Raji (cell line): ENCODE measurements around the gene PPM1B.

ENCODE experiments used
- POLR2A ChIP-seq: IDR thresholded peaks from 2 replicates; pipeline ENCODE4 v1.6.1; 2011; ENCODE audit warnings: low read depth, low read length, control low read depth; ENCODE audit not compliant: insufficient read depth

PPM1B gene

DNA sequence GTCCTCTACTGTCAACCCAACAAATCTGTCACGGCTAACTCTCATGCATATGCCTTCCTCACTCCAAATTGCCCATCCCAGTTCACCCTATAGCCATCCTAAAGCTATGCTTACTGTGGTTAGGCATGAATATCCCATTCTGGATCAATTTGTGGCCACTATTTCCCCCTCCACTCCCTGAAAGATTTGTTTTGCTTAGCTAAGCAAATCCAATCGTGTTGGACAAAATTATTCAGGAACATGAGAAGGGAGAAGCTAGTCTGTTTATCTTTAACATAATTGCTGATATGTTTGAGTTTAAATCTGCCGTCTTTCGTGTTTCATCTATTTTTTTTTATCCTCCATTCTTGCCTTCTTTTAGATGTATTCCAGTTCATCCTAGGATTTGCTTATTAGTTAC lies 43.6 kb downstream of the PPM1B start:
- TF ChIP-seq POLR2A = no peak

DNA sequence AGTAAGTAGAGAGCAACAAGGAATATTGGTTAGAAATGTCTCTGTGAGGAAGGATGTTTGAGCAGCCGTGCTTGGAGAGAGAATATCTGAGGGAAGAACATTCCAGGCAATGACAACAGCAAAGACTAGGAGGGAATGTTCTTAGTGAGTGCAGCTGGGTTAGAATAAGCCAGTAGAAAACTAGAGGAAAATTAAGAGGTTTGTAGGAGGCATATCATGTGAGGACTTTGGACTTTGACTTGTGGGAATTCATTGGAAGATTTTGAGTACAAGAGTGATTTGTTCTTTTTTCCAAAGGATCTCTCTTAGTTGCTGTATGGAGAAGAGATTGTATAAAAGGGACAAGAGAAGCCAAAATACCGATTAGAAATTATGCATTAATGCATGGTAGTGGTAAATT lies 47.2 kb downstream of the PPM1B start:
- no peak for TF ChIP-seq POLR2A

DNA sequence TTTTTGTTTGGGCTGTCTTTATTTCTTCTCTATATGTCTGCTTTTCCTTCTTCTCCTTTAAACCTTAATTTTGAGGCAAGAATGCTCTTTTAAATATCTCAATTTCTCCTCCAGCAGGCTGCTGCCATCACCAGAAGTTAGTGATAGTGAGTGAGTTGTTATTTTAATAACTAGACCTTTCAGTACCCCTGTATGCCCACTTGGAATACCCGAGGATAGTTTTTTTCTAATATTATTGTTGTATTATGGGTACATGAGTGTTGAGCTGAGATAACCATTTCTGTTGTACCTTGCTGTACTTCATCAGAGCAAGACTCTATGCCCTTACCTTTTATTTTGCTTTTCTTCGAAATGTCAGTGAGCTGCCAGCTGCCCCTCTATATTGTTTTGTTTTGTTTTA lies 50.1 kb downstream of the PPM1B start:
- TF ChIP-seq POLR2A = no peak

DNA sequence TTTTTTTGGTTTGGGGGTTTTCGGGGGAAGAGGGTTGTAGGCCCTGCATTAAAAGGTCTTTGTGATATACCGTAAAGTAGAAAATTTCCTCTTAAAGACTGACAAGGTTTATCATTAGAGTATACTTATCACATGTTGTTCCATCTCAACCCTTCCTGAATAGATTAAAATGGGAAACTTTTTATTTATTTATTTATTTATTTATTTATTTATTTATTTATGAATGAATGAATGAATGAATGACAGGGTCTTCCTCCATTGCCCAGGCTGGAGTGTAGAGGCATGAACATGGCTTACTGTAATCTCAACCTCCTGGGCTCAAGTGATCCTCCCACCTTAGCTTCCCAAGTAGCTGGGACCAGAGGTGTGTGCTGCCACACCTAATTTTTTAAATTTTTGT lies 58.1 kb downstream of the PPM1B start:
- no peak for TF ChIP-seq POLR2A

DNA sequence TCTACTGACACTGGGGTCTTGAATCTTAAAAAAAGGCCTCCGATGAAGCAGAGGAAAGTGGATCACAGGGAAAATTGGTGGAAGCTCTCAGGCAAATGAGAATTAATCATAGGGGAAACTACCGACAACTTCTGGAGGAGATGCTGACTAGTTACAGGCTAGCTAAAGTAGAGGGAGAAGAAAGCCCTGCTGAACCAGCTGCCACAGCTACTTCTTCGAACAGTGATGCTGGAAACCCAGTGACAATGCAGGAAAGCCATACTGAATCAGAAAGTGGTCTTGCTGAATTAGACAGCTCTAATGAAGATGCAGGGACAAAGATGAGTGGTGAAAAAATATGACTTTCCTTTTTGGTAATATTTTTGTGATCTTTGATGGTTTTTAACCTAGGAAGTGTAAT lies 61.7 kb downstream of the PPM1B start:
- TF ChIP-seq POLR2A = no peak

DNA sequence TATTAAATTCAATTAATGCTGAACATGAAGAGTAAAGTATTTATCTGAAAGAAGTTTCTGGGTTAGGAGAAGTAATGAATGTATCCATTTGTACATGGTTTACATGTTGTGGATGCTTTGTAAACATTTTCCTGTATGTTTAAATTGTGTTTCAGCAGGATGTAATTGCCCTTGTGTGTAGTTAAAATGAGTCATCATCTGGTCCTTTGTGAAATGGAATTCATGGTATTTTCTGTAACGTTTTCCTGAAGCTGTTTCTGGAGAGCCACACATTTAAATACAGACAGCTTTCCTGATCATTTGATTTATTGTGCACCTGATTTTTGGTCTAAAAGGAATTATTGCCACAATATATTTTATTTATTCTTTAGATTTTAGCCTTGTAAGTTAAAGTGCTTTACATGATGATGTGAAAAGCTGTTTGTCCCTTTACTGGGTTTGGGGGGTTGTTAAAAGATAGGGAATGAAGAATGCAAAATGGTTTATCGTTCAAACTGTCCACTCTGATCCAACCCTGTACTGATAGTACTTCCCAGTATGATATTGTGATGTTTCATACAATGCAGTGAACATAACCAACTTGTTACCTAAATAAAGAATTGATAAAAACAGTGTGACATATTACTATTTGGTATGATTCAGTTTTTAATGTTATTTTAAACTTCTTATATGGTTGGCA lies 64.9 kb downstream of the PPM1B start:
- TF ChIP-seq POLR2A = no peak

DNA sequence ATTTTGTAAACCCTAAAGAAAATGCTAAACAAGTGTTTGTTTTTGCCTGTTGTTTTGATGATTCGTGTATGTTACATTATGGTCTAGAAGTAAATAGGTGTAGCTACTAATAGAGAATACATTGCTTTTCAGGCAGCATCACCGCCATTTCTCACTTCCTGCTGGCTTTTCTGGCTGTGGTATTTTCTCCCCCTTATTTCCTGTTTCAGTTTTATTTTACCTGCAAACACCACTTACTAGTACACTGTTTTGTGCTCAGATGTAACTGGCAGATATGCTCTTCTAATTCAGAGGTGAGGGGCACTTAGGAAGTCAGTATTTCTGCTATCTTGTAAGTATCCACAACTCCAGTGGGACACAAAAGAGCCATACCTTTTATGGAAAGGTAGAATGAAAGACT lies 68.5 kb downstream of the PPM1B start:
- TF ChIP-seq POLR2A = no peak

DNA sequence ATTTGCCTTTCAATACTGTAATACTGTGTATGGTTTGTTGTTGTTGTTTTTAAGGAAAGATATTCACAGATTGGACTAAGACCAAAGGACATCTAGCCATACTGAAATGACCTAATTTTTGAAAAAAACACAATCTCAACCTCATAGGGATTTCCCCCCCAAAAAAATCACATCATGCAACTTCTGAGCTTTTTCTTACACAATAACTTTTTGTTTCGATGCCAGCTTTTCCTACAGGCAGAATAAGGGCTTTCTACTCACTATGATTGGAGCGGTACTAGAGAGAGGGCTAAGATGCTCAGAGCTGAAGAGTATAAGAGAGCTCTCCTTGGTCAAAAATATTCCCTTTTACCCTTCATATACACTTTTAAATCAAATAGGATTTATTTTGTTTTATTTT lies 74.2 kb downstream of the PPM1B start:
- no peak for TF ChIP-seq POLR2A

DNA sequence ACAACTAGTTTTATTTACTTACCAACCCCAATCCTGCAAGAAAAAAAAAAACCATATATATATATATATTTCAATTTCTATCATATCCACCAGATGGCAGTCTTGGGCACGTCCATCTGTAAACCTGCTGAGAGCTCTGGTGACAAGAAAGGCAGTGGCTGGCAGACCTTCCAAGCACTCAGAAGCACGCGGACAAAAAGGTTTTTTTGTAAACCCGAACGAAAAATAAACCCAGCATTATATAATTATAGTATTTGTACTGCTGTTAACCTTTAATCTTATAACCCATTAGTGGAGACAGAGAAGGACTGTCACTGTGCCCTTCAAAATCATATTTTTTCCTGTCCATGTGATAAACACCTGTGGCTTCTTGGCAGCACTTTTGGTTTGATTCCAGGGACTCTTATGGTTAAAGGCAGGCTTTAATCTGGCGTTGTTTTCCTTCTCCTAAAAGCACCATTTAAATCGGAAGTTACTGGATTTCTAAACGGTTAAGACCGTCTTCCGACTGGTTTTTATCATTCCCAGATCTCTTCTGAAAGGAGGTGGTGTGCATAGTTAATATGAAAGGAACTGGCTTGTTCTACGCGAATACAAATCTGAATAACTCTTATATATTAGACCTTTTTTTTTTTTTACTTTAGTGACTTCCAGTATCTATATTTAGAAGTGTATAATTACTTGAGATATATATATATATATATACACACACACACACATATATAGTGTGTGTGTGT lies 75.6 kb downstream of the PPM1B start:
- TF ChIP-seq POLR2A = no peak

DNA sequence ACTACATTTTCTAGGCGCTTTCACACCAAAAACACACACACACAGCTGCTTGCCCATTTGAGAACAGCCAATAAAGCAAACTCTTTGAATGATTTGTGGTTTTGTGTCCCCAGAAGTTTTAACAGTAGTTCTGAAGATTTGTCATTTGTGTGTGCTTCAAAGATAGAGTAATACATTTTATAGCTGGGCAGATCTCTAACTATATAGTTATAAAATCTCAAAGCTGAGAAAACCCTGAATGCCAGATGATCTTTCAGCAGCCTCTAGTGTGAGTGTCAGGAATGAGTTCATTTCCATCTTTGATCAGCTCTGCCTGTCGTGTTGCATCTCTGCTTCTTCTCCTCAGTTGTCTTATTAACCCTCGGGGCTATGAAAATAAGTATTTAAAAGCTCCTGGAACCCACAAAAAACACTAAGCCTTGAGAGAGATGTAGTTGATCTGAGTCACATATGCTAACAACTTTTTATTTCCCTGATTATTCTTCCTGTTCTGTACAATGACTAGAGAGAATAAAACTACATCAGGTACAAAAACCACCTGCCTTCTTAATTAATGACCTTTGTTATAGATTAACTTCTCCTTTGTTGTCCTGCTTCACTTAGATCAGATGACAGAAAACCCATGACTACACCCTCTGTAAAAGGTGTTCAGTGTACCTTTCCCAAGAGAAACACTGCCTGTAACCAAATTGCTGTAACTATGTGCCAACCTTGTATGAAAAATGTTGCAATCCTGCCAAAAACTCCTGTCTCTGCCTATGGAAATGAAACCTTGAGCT lies 76.6 kb downstream of the PPM1B start:
- TF ChIP-seq POLR2A = no peak

DNA sequence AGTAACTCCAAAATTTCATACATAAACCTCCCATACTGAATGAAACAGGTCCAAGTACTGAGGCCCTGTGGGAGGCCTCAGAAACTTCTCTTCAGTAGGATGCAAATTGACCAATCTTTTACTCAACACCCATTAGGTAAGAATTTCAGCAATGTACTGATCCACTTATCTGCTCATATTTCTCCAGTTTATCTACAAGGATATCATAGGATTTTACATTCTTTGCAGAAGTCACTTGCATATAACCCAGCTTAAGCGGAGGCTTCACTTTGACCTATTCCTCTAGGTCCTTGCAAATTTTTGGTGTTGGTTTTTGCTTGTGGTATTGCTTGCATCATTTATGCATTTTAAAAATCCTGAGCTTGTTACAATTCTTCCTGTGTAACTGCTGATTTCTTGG lies 77.8 kb downstream of the PPM1B start:
- no peak for TF ChIP-seq POLR2A

DNA sequence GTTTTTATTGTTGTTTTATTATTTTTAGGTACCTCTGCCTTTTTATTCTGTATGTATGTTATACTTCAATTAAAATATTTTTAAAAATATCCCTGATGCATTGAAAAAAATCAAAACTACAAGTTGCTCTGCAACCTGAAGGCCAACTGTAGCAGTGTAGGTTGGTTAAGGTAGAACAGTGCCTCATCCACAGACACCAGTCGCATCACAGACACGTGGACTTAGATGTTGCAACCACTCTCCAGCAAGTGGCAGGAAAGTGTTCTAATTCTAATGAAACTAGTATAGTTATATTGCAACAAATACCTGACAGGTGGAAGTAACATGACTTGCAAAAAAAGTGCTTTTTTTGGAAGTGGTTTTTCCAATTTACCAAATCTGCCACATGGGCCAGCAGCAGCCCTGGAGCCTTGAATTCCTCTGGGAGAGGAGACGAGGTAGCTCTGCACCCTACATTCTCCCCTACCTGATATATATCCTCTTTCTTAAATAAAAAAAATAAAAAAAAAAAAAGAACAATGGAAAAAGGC lies 78.2 kb downstream of the PPM1B start:
- no peak for TF ChIP-seq POLR2A

DNA sequence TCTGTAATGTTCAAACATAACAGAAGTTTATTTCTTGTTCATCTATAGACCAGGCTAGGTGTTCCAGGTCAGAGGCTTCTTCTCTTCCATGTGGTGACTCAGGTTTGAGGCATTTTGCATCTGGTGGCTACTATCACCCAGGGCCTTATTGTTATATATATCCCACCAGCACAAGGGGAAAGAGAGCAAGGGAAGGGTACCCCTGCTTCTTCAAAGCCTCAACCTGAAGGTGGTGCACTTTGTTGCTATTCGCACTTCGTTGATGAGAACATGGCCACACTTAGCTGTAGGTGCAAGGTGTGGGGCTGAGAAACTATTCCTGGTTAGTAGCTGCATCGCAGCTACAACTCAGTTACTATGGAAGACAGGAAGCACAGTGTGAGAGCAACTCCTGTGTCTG lies 79.2 kb downstream of the PPM1B start:
- TF ChIP-seq POLR2A = no peak

DNA sequence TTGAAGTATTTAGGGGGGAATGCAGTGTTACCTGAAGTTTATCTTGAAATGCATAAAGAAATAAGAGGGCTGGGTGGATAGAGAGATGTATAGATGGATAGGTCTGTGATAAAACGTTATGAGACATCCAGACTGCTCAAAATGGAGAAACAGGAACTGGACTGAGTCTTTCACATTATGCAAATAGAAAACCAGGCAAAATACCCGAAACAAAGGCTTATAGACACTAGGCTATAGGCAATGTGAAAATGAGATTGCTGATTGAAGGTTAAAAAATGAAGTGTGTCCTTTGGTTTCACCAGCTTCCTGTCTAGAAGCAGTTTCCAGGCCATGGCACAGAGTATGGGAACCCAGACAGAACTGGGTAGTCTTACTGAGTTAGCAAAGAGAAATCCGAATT lies 81.7 kb downstream of the PPM1B start:
- no peak for TF ChIP-seq POLR2A

DNA sequence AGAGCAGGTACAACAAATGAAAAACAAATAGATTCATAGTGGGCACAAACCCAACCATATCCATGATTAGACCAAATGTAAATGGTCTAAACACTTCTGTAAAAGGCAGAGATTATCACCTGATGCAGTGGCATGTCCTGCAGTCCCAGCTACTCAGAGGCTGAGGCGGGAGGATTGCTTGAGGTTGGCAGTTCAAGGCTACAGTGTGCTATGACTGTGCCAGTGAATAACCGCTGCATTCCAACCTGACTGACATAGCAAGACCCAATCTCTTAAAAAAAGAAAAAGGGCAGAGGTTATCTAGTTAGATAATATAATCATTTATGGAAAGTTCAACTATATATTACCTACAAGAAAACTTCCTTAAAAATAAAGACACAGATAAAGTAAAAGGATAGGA lies 85.3 kb downstream of the PPM1B start:
- TF ChIP-seq POLR2A = no peak
